Measurements from ENCODE around the gene DNER. TPM values are rescaled to one million over a fixed set of nuclear protein-coding genes. Genes with fewer than 3 reads are reported as not detected.
"Not testable (repeated sequence)": the region's sequence is repeated elsewhere in the genome, so short reads cannot be mapped to it uniquely, and the experiment has no call there.

DNER gene
- polyA plus RNA-seq, 2 of the 4 experiments (the other 2 are of a cell fraction): 0.34 to 4.2 TPM

DNA sequence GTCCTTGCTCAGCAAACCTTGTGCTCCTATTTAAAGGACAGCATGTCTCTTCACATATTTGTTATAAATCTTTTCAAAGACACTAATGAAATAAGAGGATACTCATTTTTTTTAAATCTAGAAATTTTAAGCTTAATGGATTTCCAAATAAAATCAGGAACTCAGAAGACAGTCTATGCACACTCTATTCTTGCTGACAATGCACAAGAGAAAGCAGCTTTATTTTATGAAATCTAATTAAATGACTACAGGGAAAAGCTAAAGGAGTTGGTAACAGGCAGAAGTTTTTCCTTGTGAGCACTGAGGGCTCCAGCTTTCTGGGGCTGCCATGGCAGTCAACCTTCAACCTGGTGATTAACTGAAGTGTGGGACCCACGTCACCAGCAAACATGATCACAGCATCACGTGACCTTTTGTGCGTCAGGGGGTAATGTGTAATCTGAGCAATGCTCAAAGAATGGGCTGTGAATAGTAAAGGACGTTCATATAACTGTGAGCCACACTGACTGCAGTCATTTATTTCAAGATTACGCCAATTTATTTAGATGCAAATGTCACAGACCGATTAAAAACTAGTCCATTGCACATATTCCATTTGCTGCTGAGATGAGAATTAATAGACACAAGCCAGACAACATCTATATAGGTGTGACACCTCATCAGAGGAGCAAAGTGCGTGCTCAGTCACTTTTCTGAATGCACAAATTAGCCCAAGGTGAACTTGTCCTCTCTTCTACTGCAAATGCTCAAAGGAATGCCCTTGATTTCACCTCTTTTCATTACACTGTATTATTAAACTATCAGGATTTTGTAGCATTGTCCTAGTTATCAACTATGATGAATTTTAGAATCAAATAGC lies 11.6 kb upstream of the DNER start (continued):
- no peak for TF ChIP-seq REST (IDR thresholded peaks at IDR 0.05)
- 0 out of 2 replicates have a peak, but pooled peaks have one; percentile 18 for TF ChIP-seq HOXB5 (CRISPR knock-in tag; IDR thresholded peaks at IDR 0.05)
- TF ChIP-seq MYC (IDR thresholded peaks at IDR 0.05; ENCODE audit: borderline replicate concordance, low read length): no peak
- TF ChIP-seq HMGXB4 (CRISPR knock-in tag; IDR thresholded peaks at IDR 0.05; ENCODE audit: borderline replicate concordance): no peak
- peak; percentile 43; the same call in 1 of the 2 replicates for TF ChIP-seq BHLHE40 (IDR thresholded peaks at IDR 0.05; ENCODE audit: low read depth, low read length)
- TF ChIP-seq ZC3H11A (IDR thresholded peaks at IDR 0.05): no peak
- TF ChIP-seq USF2 (IDR thresholded peaks at IDR 0.05): peak; percentile 95
- TF ChIP-seq HOXA7 (CRISPR knock-in tag; IDR thresholded peaks at IDR 0.05): no peak
- TF ChIP-seq, protein P1, sequence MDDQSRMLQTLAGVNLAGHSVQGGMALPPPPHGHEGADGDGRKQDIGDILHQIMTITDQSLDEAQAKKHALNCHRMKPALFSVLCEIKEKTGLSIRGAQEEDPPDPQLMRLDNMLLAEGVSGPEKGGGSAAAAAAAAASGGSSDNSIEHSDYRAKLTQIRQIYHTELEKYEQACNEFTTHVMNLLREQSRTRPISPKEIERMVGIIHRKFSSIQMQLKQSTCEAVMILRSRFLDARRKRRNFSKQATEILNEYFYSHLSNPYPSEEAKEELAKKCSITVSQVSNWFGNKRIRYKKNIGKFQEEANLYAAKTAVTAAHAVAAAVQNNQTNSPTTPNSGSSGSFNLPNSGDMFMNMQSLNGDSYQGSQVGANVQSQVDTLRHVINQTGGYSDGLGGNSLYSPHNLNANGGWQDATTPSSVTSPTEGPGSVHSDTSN (IDR thresholded peaks at IDR 0.05): no peak
- TF ChIP-seq KDM5A (IDR thresholded peaks at IDR 0.05): no peak
- TF ChIP-seq EP300 (IDR thresholded peaks at IDR 0.05): no peak
- TF ChIP-seq CEBPB (IDR thresholded peaks at IDR 0.05): no peak
- TF ChIP-seq CBX8 (IDR thresholded peaks at IDR 0.05): no peak
- TF ChIP-seq NPAS2 (CRISPR knock-in tag; IDR thresholded peaks at IDR 0.05; ENCODE audit: borderline replicate concordance): no peak

DNA sequence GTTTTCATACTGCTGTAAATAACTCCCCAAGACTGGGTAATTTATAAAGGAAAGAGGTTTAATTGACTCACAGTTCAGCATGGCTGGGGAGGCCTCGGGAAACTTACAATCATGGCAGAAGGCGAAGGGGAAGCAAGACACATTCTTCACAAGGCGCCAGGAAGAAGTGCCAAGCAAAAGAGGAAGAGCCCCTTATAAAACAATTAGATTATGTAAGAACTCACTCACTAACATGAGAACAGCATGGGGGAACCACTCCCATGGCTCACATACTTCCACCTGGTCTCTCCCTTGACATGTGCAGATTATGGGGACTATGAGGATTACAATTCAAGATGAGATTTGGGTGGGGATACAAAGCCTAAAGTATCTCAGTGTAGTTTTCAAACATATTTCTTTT lies 8.8 kb upstream of the DNER start:
- POLR2A ChIA-PET; CTCF ChIA-PET; H3K9me3 ChIP-seq; ATAC-seq; FAIRE-seq; H3K27ac ChIP-seq; H3K4me2 ChIP-seq; H3K4me3 ChIP-seq; DNase-seq (ENCODE audit: low read depth in 1 of 2, low spot score in 1 of 2): not testable (repeated sequence)
- peaks cover 16% of the 10 kb centered on the region for H3K4me1 ChIP-seq
- 64% methylated on average over 3 of the region's 3 CpGs for WGBS (ENCODE audit: missing lambda C conversion rate)

GRCh38 chr2:229719926-229720647 lies 5.7 kb upstream of the DNER start:
- DNase-seq (ENCODE audit: low read depth in 1 of 2, low spot score in 1 of 2): no peak
- no peaks in the 10 kb centered on the region for H3K4me1 ChIP-seq
- ChIA-PET CTCF (no interaction called here), POLR2A (no interaction called here)
- no peak overlapping the region for H3K27ac ChIP-seq
- no peak overlapping the region for H3K4me2 ChIP-seq
- no peaks in the 10 kb centered on the region for H3K9me3 ChIP-seq
- WGBS (ENCODE audit: missing lambda C conversion rate): 27% methylated on average over 3 of the region's 3 CpGs
- H3K4me3 ChIP-seq: no peak overlapping the region
- no peak for ATAC-seq
- no peak for FAIRE-seq
- TF ChIP-seq, protein P2, sequence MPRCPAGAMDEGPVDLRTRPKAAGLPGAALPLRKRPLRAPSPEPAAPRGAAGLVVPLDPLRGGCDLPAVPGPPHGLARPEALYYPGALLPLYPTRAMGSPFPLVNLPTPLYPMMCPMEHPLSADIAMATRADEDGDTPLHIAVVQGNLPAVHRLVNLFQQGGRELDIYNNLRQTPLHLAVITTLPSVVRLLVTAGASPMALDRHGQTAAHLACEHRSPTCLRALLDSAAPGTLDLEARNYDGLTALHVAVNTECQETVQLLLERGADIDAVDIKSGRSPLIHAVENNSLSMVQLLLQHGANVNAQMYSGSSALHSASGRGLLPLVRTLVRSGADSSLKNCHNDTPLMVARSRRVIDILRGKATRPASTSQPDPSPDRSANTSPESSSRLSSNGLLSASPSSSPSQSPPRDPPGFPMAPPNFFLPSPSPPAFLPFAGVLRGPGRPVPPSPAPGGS (IDR thresholded peaks at IDR 0.05): no peak
- TF ChIP-seq HOXA7 (CRISPR knock-in tag; IDR thresholded peaks at IDR 0.05) (no peak), CBX8 (IDR thresholded peaks at IDR 0.05) (no peak), CBX2 (IDR thresholded peaks at IDR 0.05; ENCODE audit: borderline replicate concordance, low read depth) (no peak), ZSCAN20 (CRISPR knock-in tag; IDR thresholded peaks at IDR 0.05) (no peak), HOXB5 (CRISPR knock-in tag; IDR thresholded peaks at IDR 0.05) (no peak), RFX5 (IDR thresholded peaks at IDR 0.05) (no peak), TP53 (CRISPR knock-in tag; IDR thresholded peaks at IDR 0.05) (no peak), GATA3 (IDR thresholded peaks at IDR 0.05; ENCODE audit: borderline replicate concordance) (no peak)
- TF ChIP-seq, protein P3, sequence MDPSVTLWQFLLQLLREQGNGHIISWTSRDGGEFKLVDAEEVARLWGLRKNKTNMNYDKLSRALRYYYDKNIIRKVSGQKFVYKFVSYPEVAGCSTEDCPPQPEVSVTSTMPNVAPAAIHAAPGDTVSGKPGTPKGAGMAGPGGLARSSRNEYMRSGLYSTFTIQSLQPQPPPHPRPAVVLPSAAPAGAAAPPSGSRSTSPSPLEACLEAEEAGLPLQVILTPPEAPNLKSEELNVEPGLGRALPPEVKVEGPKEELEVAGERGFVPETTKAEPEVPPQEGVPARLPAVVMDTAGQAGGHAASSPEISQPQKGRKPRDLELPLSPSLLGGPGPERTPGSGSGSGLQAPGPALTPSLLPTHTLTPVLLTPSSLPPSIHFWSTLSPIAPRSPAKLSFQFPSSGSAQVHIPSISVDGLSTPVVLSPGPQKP (IDR thresholded peaks at IDR 0.05; ENCODE audit: low read depth, low read length): no peak
- TF ChIP-seq, protein P4, sequence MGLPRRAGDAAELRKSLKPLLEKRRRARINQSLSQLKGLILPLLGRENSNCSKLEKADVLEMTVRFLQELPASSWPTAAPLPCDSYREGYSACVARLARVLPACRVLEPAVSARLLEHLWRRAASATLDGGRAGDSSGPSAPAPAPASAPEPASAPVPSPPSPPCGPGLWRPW (IDR thresholded peaks at IDR 0.05): no peak
